AG04450 (cell line): ENCODE measurements around the gene ATF2. TPM values are rescaled to one million over a fixed set of nuclear protein-coding genes. Genes with fewer than 3 reads are reported as not detected.
A peak's percentile ranks its signal among the peaks of the same experiment; 100 is the strongest.

ENCODE experiments used
- CTCF ChIA-PET: fragments of 300-600, 350-600 bp; formaldehyde crosslinking; extraction: SDS; loops from one replicate; lab custom pipeline; 2022; ENCODE audit warnings: antibody characterized with exemption, inconsistent platforms; lab: Charles Lee
- POLR2A ChIA-PET: fragments of 350-600 bp; formaldehyde crosslinking; extraction: SDS; loops from one replicate; lab custom pipeline; 2021; ENCODE audit warnings: antibody characterized with exemption, inconsistent platforms; lab: Yijun Ruan, JAX
- DNase-seq: peaks from one replicate; pipeline ENCODE4 v3.0.0-alpha.2; 2011; ENCODE audit warnings: low read depth, low spot score
- H3K27ac ChIP-seq: one replicate; pipeline ENCODE4 v1.5.1; 2012; ENCODE audit warnings: low read depth, low read length, control low read depth
- H3K27me3 ChIP-seq: one replicate; pipeline ENCODE4 v1.6.0; 2012; ENCODE audit warnings: low read length; ENCODE audit not compliant: control insufficient read depth, insufficient read depth
- H3K4me3 ChIP-seq: 2 replicates; pipeline ENCODE4 v1.5.1; 2011; ENCODE audit warnings: mild to moderate bottlenecking, low read depth, low read length, control low read depth
- H3K9me3 ChIP-seq: 2 replicates; pipeline ENCODE4 v1.5.1; 2012; ENCODE audit warnings: low read length; ENCODE audit not compliant: control insufficient read depth, insufficient read depth
- CTCF ChIP-seq: IDR thresholded peaks from 2 replicates; pipeline ENCODE4 v1.5.1; 2011; ENCODE audit warnings: low read depth, low read length, control low read depth, inconsistent platforms
- polyA plus RNA-seq: library from polyadenylated mRNA; depleted of rRNA; stranded (reverse); fragments of >200 nt; gene quantifications from 2 replicates; pipeline ENCODE4 v1.2.3, GENCODE V29; 2011

Gene ATF2
- polyA plus RNA-seq, 1 experiment, result 70.1 TPM

GRCh38 chr2:175167076-175167791, 769 bp downstream of the ATF2 start:
- peaks cover 3% of the 10 kb centered on the region; the same call in 1 of the 2 replicates for H3K9me3 ChIP-seq
- H3K27me3 ChIP-seq, result no peaks in the 10 kb centered on the region
- peak overlapping the region; percentile 100 for H3K4me3 ChIP-seq
- ChIA-PET CTCF (interaction anchor here (0.6 to 1.5 kb wide), 3 partner anchors 56 to 927 kb away, joined by 3 to 5 read pairs (median 4); no protein-coding TSS in a partner anchor), POLR2A (interaction anchor here (0.8 kb wide), 1 partner anchor 14 kb away, joined by 3 read pairs; no protein-coding TSS in a partner anchor)
- TF ChIP-seq CTCF, result no peak
- DNase-seq, result no peak
- peak overlapping the region; percentile 89 for H3K27ac ChIP-seq

GRCh38 chr2:175166216-175166824, 1.7 kb downstream of the ATF2 start:
- DNase-seq, result no peak
- CTCF ChIA-PET, result interaction anchor here (0.6 to 1.5 kb wide), 2 partner anchors 56 to 469 kb away, joined by 3 to 5 read pairs; no protein-coding TSS in a partner anchor
- H3K27me3 ChIP-seq, result no peaks in the 10 kb centered on the region
- H3K27ac ChIP-seq, result no peak overlapping the region
- H3K4me3 ChIP-seq, result peak overlapping the region; percentile 100
- peaks cover 3% of the 10 kb centered on the region; the same call in 1 of the 2 replicates for H3K9me3 ChIP-seq
- no peak for TF ChIP-seq CTCF
- POLR2A ChIA-PET, result interaction anchor here (0.6 kb wide), 1 partner anchor 32 kb away, joined by 4 read pairs; no protein-coding TSS in a partner anchor

- ChIA-PET CTCF (no interaction called here), POLR2A (no interaction called here)
- no peak overlapping the region for H3K4me3 ChIP-seq
- peaks cover 3% of the 10 kb centered on the region; the same call in 1 of the 2 replicates for H3K9me3 ChIP-seq
- H3K27me3 ChIP-seq, result no peaks in the 10 kb centered on the region
- no peak for DNase-seq
- TF ChIP-seq CTCF, result no peak
- no peak overlapping the region for H3K27ac ChIP-seq
These were observed 3.8 kb downstream of the ATF2 start for GRCh38 chr2:175164235-175164634.

GRCh38 chr2:175158894-175159293, 9.1 kb downstream of the ATF2 start:
- POLR2A ChIA-PET, result no interaction called here
- CTCF ChIA-PET, result no interaction called here
- no peaks in the 10 kb centered on the region for H3K9me3 ChIP-seq

More at GRCh38 chr2:175158894-175159293, 9.1 kb downstream of the ATF2 start:
- Histone ChIP-seq H3K27me3 (no peaks in the 10 kb centered on the region), H3K4me3 (no peak overlapping the region), H3K27ac (no peak overlapping the region)
- DNase-seq, result no peak
- no peak for TF ChIP-seq CTCF
